ENCODE results near the gene DCANP1. TPM values are rescaled to one million over a fixed set of nuclear protein-coding genes. Genes with fewer than 3 reads are reported as not detected.

DCANP1 gene
- total and polyA plus RNA-seq, 5 donors from 2014 or later: not detected

DNA sequence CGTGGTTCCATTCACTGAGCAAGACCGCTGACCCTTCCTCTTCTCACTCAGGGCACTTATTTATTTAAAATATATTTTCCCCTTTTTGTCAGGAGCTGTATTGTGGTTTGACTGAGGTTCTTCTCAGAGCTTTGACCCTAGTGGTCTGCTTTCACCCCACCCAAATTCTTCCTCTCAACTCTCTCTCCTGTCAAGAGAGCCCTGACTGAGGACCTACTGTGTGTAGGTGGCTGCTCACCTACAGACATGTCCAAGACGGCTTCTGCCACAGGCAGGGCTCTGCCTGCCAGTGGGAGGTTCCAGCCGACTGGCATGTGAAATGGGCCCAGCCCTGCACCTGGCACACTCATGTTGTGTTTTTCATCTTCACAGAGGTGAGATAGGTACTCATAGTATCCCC lies 5.2 kb downstream of the DCANP1 start:
- no peaks in the 10 kb centered on the region for H3K36me3 Mint-ChIP-seq
- no peaks in the 10 kb centered on the region for H3K4me1 Mint-ChIP-seq
- no peak for ATAC-seq (ENCODE audit: low read depth in 2 of 2)
- no peak overlapping the region for H3K27ac Mint-ChIP-seq
- DNase-seq: no peak
- Histone ChIP-seq H3K9me3 (ENCODE audit: control insufficient read depth in 2 of 2, low read length in 2 of 2) (no peaks in the 10 kb centered on the region), H3K4me1 (ENCODE audit: control insufficient read depth, insufficient read depth, low read length, poor library complexity, severe bottlenecking) (no peaks in the 10 kb centered on the region), H3K36me3 (ENCODE audit: control insufficient read depth, insufficient read depth, low read length) (no peaks in the 10 kb centered on the region), H3K27me3 (ENCODE audit: control insufficient read depth, insufficient read depth, low read length) (peaks cover 2% of the 10 kb centered on the region), H3K4me3 (ENCODE audit: low read depth, low read length) (no peak overlapping the region), H3K27ac (ENCODE audit: insufficient read depth, low read length, poor library complexity, severe bottlenecking) (no peak overlapping the region)
- no peak overlapping the region for H3K4me3 Mint-ChIP-seq
- H3K9me3 Mint-ChIP-seq: no peaks in the 10 kb centered on the region
- peaks cover 4% of the 10 kb centered on the region for H3K27me3 Mint-ChIP-seq

DNA sequence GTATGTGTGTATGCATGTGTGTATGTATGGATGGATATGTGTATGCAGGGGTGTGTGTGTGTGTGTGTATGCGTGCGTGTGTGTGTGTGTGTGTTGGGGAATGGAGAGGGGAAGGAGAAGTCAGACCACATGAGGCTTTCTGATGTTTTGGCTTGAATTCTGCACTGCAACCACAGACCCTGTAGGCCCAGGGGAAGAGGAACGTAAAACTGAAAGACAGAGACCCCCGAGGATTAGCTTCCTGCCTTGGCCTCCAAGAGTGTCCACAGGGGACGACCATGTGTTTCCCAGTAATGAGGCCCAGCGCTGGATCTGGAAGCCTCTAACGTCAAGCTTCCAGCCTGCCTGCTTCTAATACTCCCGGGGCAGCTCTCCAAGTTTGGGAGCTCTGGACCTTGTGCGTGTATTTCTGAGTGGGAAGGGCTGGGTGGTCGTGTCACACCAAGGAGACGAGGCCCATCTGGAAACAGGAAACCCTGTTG lies 5.8 kb downstream of the DCANP1 start:
- ATAC-seq (ENCODE audit: low read depth in 2 of 2) (no peak), DNase-seq (no peak)
- H3K27me3 ChIP-seq (ENCODE audit: control insufficient read depth, insufficient read depth, low read length): peaks cover 2% of the 10 kb centered on the region
- Mint-ChIP-seq H3K4me3 (no peak overlapping the region), H3K4me1 (no peaks in the 10 kb centered on the region), H3K9me3 (no peaks in the 10 kb centered on the region), H3K36me3 (no peaks in the 10 kb centered on the region), H3K27ac (no peak overlapping the region), H3K27me3 (peaks cover 6% of the 10 kb centered on the region)
- no peaks in the 10 kb centered on the region for H3K4me1 ChIP-seq (ENCODE audit: control insufficient read depth, insufficient read depth, low read length, poor library complexity, severe bottlenecking)
- no peak overlapping the region for H3K4me3 ChIP-seq (ENCODE audit: low read depth, low read length)
- no peak overlapping the region for H3K27ac ChIP-seq (ENCODE audit: insufficient read depth, low read length, poor library complexity, severe bottlenecking)
- H3K9me3 ChIP-seq (ENCODE audit: control insufficient read depth in 2 of 2, low read length in 2 of 2): no peaks in the 10 kb centered on the region
- H3K36me3 ChIP-seq (ENCODE audit: control insufficient read depth, insufficient read depth, low read length): no peaks in the 10 kb centered on the region

DNA sequence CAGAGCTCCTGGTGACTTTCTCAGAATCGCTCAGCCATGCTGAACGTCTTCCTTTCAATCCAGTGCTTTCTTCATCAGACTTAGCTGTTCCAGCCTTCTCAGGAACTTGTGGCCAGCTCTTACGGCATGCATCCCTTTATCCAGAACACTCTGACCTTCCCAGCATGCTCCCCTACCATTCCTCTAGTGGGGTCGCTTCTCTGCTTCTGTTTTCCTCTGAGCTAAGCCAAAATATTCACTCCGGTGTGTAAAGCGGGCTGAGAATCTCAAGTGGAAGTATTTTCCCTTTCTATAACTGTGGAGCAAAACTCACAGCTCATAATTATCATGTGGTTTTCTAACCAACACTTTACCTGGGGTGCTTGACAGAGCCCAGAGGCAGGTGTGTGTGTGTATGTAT lies 6.2 kb downstream of the DCANP1 start:
- peaks cover 10% of the 10 kb centered on the region for H3K27me3 Mint-ChIP-seq
- no peaks in the 10 kb centered on the region for H3K4me1 ChIP-seq (ENCODE audit: control insufficient read depth, insufficient read depth, low read length, poor library complexity, severe bottlenecking)
- H3K27me3 ChIP-seq (ENCODE audit: control insufficient read depth, insufficient read depth, low read length): peaks cover 2% of the 10 kb centered on the region
- H3K4me3 ChIP-seq (ENCODE audit: low read depth, low read length): no peak overlapping the region
- H3K27ac Mint-ChIP-seq: peak overlapping the region in 1 of 3 donors; percentile 21
- no peak for ATAC-seq (ENCODE audit: low read depth in 2 of 2)
- no peaks in the 10 kb centered on the region for H3K9me3 Mint-ChIP-seq
- no peaks in the 10 kb centered on the region for H3K36me3 Mint-ChIP-seq
- H3K9me3 ChIP-seq (ENCODE audit: control insufficient read depth in 2 of 2, low read length in 2 of 2): no peaks in the 10 kb centered on the region
- H3K27ac ChIP-seq (ENCODE audit: insufficient read depth, low read length, poor library complexity, severe bottlenecking): no peak overlapping the region
- no peak overlapping the region for H3K4me3 Mint-ChIP-seq
- DNase-seq: no peak
- no peaks in the 10 kb centered on the region for H3K4me1 Mint-ChIP-seq
- no peaks in the 10 kb centered on the region for H3K36me3 ChIP-seq (ENCODE audit: control insufficient read depth, insufficient read depth, low read length)

DNA sequence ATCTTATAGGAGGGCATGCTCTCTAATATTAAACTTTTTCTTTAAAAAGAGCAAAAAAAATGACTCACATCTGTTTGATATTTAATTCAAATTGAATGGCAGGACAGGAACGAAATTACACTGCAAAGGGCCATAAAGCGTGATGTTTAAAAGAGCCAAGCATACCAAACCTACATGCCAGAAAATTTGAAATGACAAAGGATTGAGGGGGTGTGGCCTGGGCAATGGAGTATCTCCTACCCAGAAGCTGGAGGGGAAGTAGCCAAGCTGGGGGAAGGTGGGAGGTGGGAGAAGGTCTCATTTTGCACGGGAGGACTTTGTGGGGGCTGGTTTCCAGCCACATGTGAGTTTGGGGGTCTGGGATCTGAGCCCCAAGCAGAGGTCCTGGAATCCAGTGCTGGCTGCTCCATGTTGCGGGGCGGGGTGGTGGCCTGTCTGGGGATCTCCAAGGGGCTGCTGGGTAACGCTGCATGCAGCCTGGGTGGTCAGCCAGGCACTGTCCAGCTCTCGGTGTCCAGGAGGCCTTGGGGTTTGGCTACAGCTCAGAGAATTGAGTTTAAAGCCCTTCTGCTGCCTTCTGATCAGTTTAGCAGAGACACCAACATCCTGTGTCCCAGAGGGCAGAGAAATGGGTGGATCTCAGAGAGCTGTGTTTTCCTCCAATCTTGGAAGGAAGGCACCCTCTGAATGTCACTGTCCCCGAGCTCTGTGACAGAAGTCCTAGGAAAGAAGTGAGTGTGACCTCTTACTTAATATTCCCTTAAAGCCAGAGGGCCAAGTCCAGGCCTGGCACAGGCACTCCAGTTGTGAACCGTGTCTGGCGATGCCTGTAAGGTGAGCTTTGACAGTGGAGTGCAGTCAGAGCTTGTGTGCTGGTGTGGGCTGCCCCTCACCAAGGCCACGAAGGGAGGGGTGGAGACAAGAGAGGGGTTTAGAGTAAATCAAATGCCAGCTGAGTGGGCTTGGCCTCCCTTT lies 7.6 kb downstream of the DCANP1 start:
- Mint-ChIP-seq H3K9me3 (no peaks in the 10 kb centered on the region), H3K27ac (no peak overlapping the region), H3K36me3 (no peaks in the 10 kb centered on the region), H3K27me3 (peaks cover 8% of the 10 kb centered on the region), H3K4me3 (no peak overlapping the region), H3K4me1 (no peaks in the 10 kb centered on the region)
- Histone ChIP-seq H3K27ac (ENCODE audit: insufficient read depth, low read length, poor library complexity, severe bottlenecking) (no peak overlapping the region), H3K9me3 (ENCODE audit: control insufficient read depth in 2 of 2, low read length in 2 of 2) (no peaks in the 10 kb centered on the region), H3K4me3 (ENCODE audit: low read depth, low read length) (no peak overlapping the region), H3K36me3 (ENCODE audit: control insufficient read depth, insufficient read depth, low read length) (no peaks in the 10 kb centered on the region), H3K4me1 (ENCODE audit: control insufficient read depth, insufficient read depth, low read length, poor library complexity, severe bottlenecking) (no peaks in the 10 kb centered on the region), H3K27me3 (ENCODE audit: control insufficient read depth, insufficient read depth, low read length) (no peaks in the 10 kb centered on the region)
- DNase-seq (no peak), ATAC-seq (ENCODE audit: low read depth in 2 of 2) (no peak)

DNA sequence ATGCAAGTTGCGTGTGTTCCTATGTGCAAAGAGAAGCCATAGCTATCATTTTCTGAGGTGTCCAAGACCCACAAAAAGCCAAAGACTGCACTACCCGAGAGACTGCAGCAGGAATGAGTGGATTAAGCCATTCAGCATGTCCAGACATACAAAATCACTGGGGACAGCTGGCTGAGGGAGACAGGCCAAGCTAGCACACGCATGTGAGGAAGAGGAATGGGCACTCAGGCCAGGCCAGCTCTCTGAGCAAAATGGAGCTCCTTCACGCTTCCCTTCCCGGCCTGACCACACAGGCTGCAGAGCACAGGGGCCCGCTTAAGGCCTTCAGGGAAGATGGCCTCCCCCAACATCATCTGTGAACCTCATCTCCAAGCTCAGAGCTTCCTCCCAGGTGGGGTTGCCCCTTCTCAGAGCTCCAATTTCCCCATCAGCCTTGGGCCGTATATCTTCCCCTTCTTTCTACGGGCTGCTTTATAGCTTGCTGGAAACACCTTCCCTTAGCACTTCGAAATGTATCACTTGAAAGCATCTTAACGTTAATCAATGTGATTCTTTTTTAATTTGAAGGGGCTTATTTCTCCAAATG lies 8.4 kb downstream of the DCANP1 start:
- Mint-ChIP-seq H3K36me3 (no peaks in the 10 kb centered on the region), H3K27me3 (peaks cover 8% of the 10 kb centered on the region), H3K9me3 (no peaks in the 10 kb centered on the region), H3K27ac (no peak overlapping the region), H3K4me3 (no peak overlapping the region), H3K4me1 (no peaks in the 10 kb centered on the region)
- H3K36me3 ChIP-seq (ENCODE audit: control insufficient read depth, insufficient read depth, low read length): no peaks in the 10 kb centered on the region
- no peaks in the 10 kb centered on the region for H3K27me3 ChIP-seq (ENCODE audit: control insufficient read depth, insufficient read depth, low read length)
- no peak for ATAC-seq (ENCODE audit: low read depth in 2 of 2)
- H3K4me3 ChIP-seq (ENCODE audit: low read depth, low read length): no peak overlapping the region
- no peak for DNase-seq
- no peak overlapping the region for H3K27ac ChIP-seq (ENCODE audit: insufficient read depth, low read length, poor library complexity, severe bottlenecking)
- no peaks in the 10 kb centered on the region for H3K4me1 ChIP-seq (ENCODE audit: control insufficient read depth, insufficient read depth, low read length, poor library complexity, severe bottlenecking)
- H3K9me3 ChIP-seq (ENCODE audit: control insufficient read depth in 2 of 2, low read length in 2 of 2): no peaks in the 10 kb centered on the region

DNA sequence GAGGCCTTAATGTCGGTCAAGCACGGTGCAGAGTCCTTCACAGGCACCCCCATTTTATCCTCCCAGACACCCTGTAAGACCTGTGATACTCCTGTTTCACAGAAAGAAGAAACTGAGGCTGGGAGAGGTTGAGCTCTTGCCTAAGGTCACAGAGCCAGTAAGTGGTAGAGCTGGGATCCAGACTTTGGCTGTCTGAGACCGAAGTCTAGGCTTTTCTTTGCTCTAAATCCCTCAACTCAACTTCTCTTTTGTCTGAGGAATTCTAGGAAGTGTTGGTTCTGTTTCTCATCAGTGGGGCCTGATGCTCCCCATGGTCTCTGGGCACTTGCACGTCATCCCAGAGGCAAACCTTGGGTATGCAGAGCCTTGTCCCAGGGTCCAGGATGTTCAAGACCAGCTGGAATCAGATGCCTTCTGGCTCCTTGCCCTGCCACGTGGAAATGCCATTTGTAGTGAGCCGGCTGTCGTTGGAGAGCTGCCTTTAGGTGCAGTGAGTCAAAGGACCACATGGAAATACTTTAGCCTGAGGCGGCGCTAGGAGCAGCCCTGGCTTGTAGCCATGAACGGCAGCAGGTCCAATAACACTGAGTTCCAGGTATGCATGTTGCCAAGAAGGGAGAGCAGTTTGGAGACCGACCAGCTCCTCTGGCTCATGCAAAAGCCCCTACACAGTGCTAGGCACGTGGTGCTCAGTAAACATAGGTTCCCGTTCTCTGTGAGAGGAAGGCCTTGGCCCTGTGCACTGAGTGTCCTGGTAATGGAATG lies 9.2 kb downstream of the DCANP1 start:
- Mint-ChIP-seq H3K4me1 (no peaks in the 10 kb centered on the region), H3K9me3 (no peaks in the 10 kb centered on the region), H3K36me3 (no peaks in the 10 kb centered on the region), H3K27ac (no peak overlapping the region), H3K4me3 (no peak overlapping the region), H3K27me3 (peaks cover 8% of the 10 kb centered on the region)
- no peaks in the 10 kb centered on the region for H3K27me3 ChIP-seq (ENCODE audit: control insufficient read depth, insufficient read depth, low read length)
- no peaks in the 10 kb centered on the region for H3K36me3 ChIP-seq (ENCODE audit: control insufficient read depth, insufficient read depth, low read length)
- no peak overlapping the region for H3K27ac ChIP-seq (ENCODE audit: insufficient read depth, low read length, poor library complexity, severe bottlenecking)
- no peak overlapping the region for H3K4me3 ChIP-seq (ENCODE audit: low read depth, low read length)
- no peaks in the 10 kb centered on the region for H3K4me1 ChIP-seq (ENCODE audit: control insufficient read depth, insufficient read depth, low read length, poor library complexity, severe bottlenecking)
- no peaks in the 10 kb centered on the region for H3K9me3 ChIP-seq (ENCODE audit: control insufficient read depth in 2 of 2, low read length in 2 of 2)
- no peak for ATAC-seq (ENCODE audit: low read depth in 2 of 2)
- DNase-seq: no peak

DNA sequence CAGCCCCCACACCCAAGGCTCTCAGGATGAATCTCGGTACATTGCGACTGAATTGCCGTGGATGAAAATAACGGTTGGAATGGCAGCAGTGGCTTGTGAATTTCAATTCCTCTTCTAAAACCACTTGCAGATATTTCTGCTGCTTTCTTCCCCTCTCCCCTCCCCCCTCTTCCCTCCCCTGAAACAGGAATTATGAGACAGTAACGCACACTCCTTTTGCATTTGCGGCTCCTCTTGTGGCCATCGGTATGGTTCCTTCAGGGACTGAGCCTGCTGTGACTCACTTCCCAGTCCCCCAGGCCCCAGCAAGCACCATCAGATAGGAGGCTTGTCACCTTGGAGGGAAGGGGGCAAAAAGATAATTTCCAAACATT lies 9.7 kb downstream of the DCANP1 start:
- no peaks in the 10 kb centered on the region for H3K9me3 ChIP-seq (ENCODE audit: control insufficient read depth in 2 of 2, low read length in 2 of 2)
- H3K4me3 Mint-ChIP-seq: no peak overlapping the region
- no peaks in the 10 kb centered on the region for H3K36me3 ChIP-seq (ENCODE audit: control insufficient read depth, insufficient read depth, low read length)
- no peaks in the 10 kb centered on the region for H3K4me1 Mint-ChIP-seq
- H3K27ac Mint-ChIP-seq: no peak overlapping the region
- H3K4me3 ChIP-seq (ENCODE audit: low read depth, low read length): no peak overlapping the region
- H3K9me3 Mint-ChIP-seq: no peaks in the 10 kb centered on the region
- no peaks in the 10 kb centered on the region for H3K36me3 Mint-ChIP-seq
- no peak overlapping the region for H3K27ac ChIP-seq (ENCODE audit: insufficient read depth, low read length, poor library complexity, severe bottlenecking)
- H3K27me3 ChIP-seq (ENCODE audit: control insufficient read depth, insufficient read depth, low read length): no peaks in the 10 kb centered on the region
- no peaks in the 10 kb centered on the region for H3K4me1 ChIP-seq (ENCODE audit: control insufficient read depth, insufficient read depth, low read length, poor library complexity, severe bottlenecking)
- no peak for DNase-seq
- H3K27me3 Mint-ChIP-seq: peaks cover 8% of the 10 kb centered on the region
- no peak for ATAC-seq (ENCODE audit: low read depth in 2 of 2)
